Neural cell (in vitro differentiated cells): ENCODE results near the gene HLCS.

Experiments used
- CTCF ChIP-seq: fragments of 450-650 bp; IDR thresholded peaks from 2 replicates; pipeline ENCODE4 v1.5.1; 2014; ENCODE audit warnings: antibody characterized with exemption, mild to moderate bottlenecking, moderate library complexity; ENCODE audit not compliant: poor library complexity, severe bottlenecking
- EZH2 ChIP-seq: fragments of 200-600, 300-800 bp; shearing (Covaris generic), sonication (generic); IDR thresholded peaks from 2 replicates; pipeline ENCODE4 v1.6.1; 2014; ENCODE audit warnings: antibody characterized with exemption, low read length, borderline replicate concordance, mild to moderate bottlenecking; ENCODE audit not compliant: insufficient read depth, poor library complexity, severe bottlenecking
- MXI1 ChIP-seq: fragments of 450-650 bp; conservative IDR thresholded peaks from 2 replicates; pipeline ENCODE4 v1.6.1; 2014; ENCODE audit warnings: antibody characterized with exemption, mild to moderate bottlenecking; ENCODE audit not compliant: poor library complexity, severe bottlenecking
- POLR2AphosphoS5 ChIP-seq: IDR thresholded peaks from 2 replicates; pipeline ENCODE4 v1.6.1; 2012
- REST ChIP-seq: IDR thresholded peaks from 2 replicates; pipeline ENCODE4 v1.6.1; 2012; ENCODE audit warnings: borderline replicate concordance
- SMC3 ChIP-seq: fragments of 450-650 bp; conservative IDR thresholded peaks from 2 replicates; pipeline ENCODE4 v1.6.1; 2014; ENCODE audit warnings: antibody characterized with exemption, mild to moderate bottlenecking, moderate library complexity; ENCODE audit not compliant: poor library complexity

GRCh38 chr21:36757196-36757595 lies 209.3 kb downstream of the HLCS start:
- no peak for TF ChIP-seq EZH2
- no peak for TF ChIP-seq POLR2AphosphoS5
- TF ChIP-seq CTCF, result no peak
- TF ChIP-seq MXI1, result no peak
- no peak for TF ChIP-seq REST
- TF ChIP-seq SMC3, result no peak
